DMS79 treated with DMSO at 0.1 percent for 48 hours (cell line): Measurements from ENCODE around the gene NBPF20.
"Not testable (repeated sequence)": the region's sequence is repeated elsewhere in the genome, so short reads cannot be mapped to it uniquely, and the experiment has no call there.

Source experiments
- DNase-seq: peaks from one replicate; lab custom pipeline; 2025; lab: John Stamatoyannopoulos, UW

The NBPF20 gene

GRCh38 chr1:145424612-145425435 is 579 bp downstream of the NBPF20 start:
- not testable (repeated sequence) for DNase-seq

- DNase-seq, result not testable (repeated sequence)
These were observed 10.3 kb downstream of the NBPF20 start for GRCh38 chr1:145415149-145415548.

- DNase-seq, result not testable (repeated sequence)
These were observed 18.1 kb downstream of the NBPF20 start for GRCh38 chr1:145407266-145407665.

GRCh38 chr1:145404949-145405348 is 20.5 kb downstream of the NBPF20 start:
- not testable (repeated sequence) for DNase-seq

- not testable (repeated sequence) for DNase-seq
These were observed 24.7 kb downstream of the NBPF20 start for GRCh38 chr1:145400701-145401100.
